CD4-positive, alpha-beta T cell treated with Interferon gamma for 1 hour (primary cell): ENCODE results near the gene PLCL2.
"Not testable (repeated sequence)": the region's sequence is repeated elsewhere in the genome, so short reads cannot be mapped to it uniquely, and the experiment has no call there.

Source experiments
- DNase-seq: peaks from one replicate; pipeline ENCODE4 v3.0.0-alpha.2; 2020

Gene PLCL2

DNA sequence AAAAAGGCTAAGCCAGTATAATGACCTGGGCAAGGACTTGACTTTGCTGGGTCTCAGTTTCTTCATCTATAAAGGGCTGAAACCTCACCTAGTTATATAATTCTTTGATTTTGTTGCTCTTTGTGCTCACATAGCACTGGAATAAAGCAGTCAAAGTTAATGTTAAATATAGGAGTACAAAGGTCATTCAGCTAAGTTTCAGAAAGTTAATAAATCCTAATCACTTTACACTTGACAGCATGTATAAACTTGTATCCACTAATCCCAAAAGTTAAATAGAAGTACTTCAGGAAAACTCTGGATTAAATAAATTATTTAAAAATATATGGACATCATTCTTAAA is 33.9 kb downstream of the PLCL2 start:
- DNase-seq, result no peak

GRCh38 chr3:16923112-16923511 is 38.4 kb downstream of the PLCL2 start:
- no peak for DNase-seq

DNA sequence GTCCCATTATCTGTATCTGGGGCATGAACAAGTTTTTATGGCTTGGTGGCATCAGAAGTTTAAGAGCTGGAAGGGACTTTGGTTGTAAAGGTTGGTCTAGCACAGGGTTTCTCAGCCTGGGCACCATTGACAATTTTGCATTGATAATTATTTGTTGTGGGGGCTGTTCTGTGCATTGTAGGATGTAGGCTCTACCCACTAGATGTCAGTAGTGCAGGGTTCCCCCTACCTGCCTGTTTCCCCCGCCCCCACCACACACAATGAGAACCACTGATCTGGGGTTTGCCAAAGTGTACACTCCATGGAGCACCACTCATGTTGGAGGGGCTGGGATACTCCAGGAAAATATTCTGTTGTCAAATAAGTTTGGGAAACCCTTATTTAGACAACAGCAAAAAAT is 42.7 kb downstream of the PLCL2 start:
- no peak for DNase-seq

DNA sequence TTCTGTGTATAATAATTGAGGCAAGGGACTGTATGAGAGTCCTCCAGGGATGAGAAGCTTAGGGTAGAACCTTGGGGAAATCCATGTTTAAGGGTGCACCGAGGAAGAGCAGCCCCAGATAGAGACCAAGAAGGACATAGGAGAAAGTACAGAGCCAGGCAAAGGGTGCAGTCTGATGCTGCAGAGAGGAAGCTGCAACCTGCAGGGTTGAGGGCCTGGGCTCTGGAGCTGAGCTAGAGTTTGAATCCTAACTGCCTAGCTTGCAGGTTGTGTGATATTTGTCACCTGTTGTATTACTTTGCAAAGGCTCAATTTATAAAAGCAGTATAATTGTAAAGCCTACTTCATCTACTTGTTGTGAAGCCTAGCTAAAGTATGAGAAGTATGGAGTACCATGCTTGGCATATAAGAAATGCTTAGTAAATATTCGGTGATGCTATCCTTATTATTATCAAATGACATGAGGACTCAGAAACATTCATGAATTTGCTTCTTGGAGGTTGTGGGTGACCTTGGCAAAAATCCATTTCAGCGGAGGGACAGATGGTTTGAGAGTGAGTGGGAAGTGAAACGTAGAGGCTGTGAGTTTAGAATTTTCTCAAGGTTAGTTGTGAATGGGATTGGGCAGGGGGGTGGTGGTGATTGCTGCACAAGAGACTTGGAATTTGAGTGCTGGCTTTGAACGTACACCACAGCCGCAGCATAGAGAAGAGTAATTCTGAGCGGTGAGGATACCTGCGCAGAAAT is 43.8 kb downstream of the PLCL2 start:
- no peak for DNase-seq

DNA sequence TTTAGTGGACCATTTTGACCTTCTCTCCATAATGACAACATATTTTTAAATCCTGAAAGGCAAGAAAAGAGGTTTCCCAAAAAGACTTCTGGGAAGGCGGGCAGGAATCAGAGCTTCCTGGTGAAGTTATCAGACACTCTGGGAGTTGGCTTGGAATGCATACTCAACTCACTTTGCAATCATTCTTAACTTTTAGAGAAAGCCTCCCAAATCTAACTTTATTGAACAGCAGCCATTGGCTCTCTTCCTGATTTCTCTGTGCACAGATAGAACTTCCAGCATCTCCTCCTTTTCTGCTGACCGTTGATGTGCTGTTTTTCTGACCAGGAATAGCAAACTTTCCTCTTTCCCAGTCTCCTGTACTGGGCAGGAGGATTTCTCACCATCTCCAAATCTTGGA is 44.6 kb downstream of the PLCL2 start:
- no peak for DNase-seq

GRCh38 chr3:16932877-16933276 is 48.1 kb downstream of the PLCL2 start:
- DNase-seq, result no peak

- DNase-seq, result no peak
These were observed 51.0 kb downstream of the PLCL2 start for GRCh38 chr3:16935781-16936180.

DNA sequence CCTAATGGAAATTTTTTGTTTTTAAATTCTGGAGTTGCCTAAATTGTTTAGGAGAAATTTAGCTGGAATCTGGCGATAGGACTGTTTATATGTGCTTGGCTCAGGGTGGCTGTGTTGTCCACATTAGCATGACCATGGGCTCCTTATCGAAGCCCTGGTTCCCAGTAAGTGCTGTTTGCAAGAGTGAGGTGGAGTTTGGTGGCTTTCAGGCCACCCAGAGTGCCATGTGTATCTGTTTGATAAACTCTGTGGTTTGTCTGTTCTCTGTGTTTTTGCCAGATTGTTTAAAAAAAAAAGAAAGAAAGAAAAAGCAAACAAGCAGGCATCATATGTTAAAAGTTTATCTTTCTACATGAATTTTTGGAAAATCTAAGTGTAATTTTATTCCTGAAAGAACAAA is 51.5 kb downstream of the PLCL2 start:
- no peak for DNase-seq

DNA sequence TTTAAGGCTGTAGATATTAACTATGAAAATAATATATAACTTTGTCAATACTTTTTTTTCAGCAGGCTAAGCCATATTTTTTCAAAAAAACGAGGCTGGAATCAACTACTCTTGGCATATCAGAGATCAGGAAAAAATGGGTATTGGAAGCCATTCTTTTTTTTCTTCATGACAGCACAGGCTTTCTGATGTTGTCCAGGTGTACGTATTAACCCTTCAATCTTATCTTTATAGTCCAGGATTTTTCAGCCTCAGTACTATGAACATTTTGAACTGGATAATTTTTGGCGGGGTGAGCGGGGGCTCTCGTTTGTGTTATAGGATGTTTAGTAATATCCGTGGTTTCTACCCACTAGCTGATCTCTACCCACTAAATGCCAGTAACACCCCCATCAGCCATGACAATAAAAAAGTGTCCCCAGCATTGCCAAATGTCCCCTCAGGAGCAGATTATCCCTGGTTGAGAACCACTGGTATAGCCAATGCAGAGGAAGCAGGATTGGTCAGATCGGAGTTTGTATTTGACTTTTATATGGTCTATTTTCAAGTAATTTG is 52.0 kb downstream of the PLCL2 start:
- DNase-seq, result no peak

GRCh38 chr3:16937326-16937845 is 52.6 kb downstream of the PLCL2 start:
- no peak for DNase-seq

DNA sequence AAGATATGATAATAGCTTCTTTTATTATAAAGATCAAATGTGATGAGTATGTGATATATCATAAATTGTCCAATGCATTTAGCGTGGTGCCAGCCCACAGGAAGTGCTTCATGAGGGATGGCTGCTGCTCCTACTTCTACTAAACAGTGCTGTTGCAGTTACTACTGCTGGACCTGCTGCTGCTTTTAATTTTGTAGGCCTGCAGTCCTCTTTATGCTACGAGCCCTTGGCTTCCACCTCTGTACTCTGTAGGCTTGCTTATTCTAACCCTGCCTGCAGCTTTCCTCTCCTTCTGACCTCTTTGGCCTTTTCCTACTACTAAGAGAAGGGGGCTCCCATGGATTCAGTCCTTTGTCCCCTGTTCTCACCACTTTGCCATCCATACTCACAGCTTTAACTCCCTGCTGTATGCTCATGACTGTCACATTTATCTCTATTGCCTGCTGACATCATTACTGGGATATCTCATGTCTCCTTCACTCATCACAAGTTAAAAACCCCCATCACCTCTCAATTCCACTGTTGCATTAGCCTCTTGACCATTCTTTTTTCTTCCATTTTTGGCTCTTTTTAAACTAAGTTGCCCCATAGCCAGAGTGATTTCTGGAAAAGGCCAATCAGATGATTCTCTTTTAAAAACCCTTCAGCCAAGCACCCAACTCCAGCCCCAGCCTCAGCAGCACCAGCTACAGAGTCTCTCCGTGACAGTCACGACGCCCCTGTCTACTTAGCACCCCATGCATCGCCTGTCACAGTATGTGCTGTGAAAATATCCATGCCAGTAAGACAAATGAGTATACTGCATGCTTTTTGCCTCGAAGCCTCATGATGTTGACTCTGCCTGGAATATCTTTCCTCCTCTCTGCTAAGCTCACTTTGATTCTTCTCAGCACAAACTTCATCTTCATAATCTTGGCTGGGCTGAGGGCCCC is 56.3 kb downstream of the PLCL2 start:
- DNase-seq, result no peak

GRCh38 chr3:16942955-16943354 is 58.2 kb downstream of the PLCL2 start:
- no peak for DNase-seq

DNA sequence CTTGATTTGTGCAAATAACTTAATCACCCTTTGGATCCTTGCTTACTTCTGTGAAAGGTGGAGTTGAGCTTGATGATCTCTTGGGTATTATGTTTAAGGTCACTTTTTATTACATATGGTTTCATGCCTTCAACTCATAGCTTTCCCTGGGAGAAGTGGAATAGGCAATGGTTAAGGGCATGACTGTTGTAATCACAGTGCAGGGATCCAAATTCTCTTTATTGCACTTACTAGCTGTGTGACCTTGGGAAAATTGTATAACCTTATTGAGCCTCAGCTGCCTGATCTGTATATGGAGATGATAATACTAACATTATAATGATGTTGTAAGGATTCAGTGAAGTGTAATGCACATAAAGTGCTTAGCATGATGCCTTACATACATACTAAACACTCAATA is 59.1 kb downstream of the PLCL2 start:
- no peak for DNase-seq

DNA sequence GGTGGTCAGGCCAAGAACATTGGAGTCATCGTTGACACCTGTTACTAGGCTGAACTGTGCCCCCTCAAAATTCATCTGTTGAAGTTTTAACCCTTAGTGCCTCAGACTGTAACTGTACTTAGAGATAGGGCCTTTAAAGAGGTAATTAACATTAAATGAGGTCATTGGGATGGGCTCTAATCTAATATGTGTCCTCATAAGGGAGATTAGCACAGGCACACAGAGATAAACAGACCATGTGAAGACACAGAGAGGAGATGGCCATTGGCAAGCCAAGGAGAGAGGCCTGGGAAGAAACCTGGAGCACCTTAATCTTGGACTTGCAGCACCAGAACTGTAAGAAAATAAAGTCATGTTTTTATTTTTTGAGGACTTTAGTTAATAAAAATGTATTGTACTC is 59.6 kb downstream of the PLCL2 start:
- no peak for DNase-seq

- no peak for DNase-seq
These were observed 60.6 kb downstream of the PLCL2 start for GRCh38 chr3:16945330-16945729.

- DNase-seq, result no peak
These were observed 65.5 kb downstream of the PLCL2 start for GRCh38 chr3:16950282-16950681.

GRCh38 chr3:16950845-16951244 is 66.1 kb downstream of the PLCL2 start:
- DNase-seq, result no peak

- not testable (repeated sequence) for DNase-seq
These were observed 73.1 kb downstream of the PLCL2 start for GRCh38 chr3:16957852-16958251.

DNA sequence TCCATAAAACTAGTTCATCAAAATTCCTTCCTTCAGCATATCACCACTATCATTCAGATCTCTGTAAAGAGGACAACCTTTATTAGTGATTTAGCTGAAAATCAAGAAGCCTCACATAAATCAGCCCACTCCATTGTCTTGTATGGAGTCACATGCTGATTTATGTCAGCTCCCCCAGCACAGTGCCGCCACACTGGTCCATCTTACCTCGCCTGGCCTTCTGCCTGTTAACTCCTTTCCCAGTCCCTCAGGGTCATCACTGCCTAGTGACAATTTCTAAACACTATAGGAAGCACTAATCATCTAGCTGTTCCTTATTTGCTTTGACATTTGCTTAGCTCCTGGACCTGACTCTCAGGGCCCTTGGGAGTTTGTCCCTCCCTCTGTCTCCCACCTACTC is 75.4 kb downstream of the PLCL2 start:
- no peak for DNase-seq

- no peak for DNase-seq
These were observed 77.0 kb downstream of the PLCL2 start for GRCh38 chr3:16961621-16962205.

GRCh38 chr3:16975083-16975482 is 90.3 kb downstream of the PLCL2 start:
- no peak for DNase-seq

- no peak for DNase-seq
These were observed 93.6 kb downstream of the PLCL2 start for GRCh38 chr3:16978234-16978920.

DNA sequence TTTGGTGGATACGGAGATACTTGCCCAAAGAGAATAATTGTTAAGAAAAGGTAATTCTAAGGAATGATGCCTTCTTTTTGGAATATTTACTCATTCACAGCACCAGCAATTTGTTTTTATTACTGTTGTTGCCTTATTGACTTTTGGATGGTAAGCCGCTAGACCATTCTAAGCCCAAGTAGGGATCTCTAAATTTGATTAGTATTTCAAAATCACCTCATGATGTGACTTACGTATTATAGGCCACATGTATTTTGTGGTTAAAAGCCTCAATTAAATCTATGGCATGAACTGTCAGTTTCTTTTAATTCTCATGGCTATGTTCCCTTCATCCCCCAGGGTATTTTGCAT is 94.1 kb downstream of the PLCL2 start:
- DNase-seq, result no peak
